Spleen (tissue), 11 donors: ENCODE measurements around the gene PKIB. TPM values are rescaled to one million over a fixed set of nuclear protein-coding genes. Genes with fewer than 3 reads are reported as not detected.

Experiments used
- DNase-seq: peaks from one replicate; pipeline ENCODE4 v3.0.0-alpha.2; 2020
- H3K27ac ChIP-seq, 8 donors: fragments of 200-600 bp; sonication (generic) in 7 of 8; 1 replicate in 4 of 8; 2 replicates in 4 of 8; pipeline versions ENCODE4 v1.5.0 to v1.8.0; 2016 to 2021; ENCODE audit warnings: inconsistent platforms in 4 of 8, mild to moderate bottlenecking in 4 of 8, moderate library complexity in 1 of 8
- H3K27me3 ChIP-seq, 7 donors: fragments of 200-600 bp; sonication (generic) in 6 of 7; replicated peaks in 1 of 7; 1 replicate in 4 of 7; 2 replicates in 3 of 7; pipeline versions ENCODE4 v1.5.0 to v1.8.0; 2016 to 2021; ENCODE audit warnings: inconsistent platforms in 3 of 7, mild to moderate bottlenecking in 1 of 7
- H3K36me3 ChIP-seq, 6 donors: fragments of 200-600 bp; sonication (generic) in 5 of 6; 1 replicate in 4 of 6; 2 replicates in 2 of 6; pipeline versions ENCODE4 v1.5.0 to v1.8.0; 2016 to 2021; ENCODE audit warnings: inconsistent platforms in 2 of 6
- H3K4me1 ChIP-seq, 6 donors: fragments of 200-600 bp; sonication (generic) in 5 of 6; 1 replicate in 3 of 6; 2 replicates in 3 of 6; pipeline versions ENCODE4 v1.5.0 to v1.8.0; 2016 to 2021; ENCODE audit warnings: inconsistent platforms in 3 of 6
- H3K4me3 ChIP-seq, 8 donors: fragments of 200-600 bp; sonication (generic) in 7 of 8; 1 replicate in 4 of 8; 2 replicates in 4 of 8; pipeline versions ENCODE4 v1.5.0 to v1.8.0; 2016 to 2021; ENCODE audit warnings: inconsistent platforms in 4 of 8, mild to moderate bottlenecking in 4 of 8, moderate library complexity in 2 of 8
- H3K9me3 ChIP-seq, 8 donors: fragments of 200-600 bp; sonication (generic) in 7 of 8; 1 replicate in 4 of 8; 2 replicates in 4 of 8; pipeline versions ENCODE4 v1.5.0 to v1.8.0; 2016 to 2021; ENCODE audit warnings: inconsistent platforms in 4 of 8
- CTCF ChIP-seq, 11 experiments: fragments of 200-600 bp in 7 of 11; fragments of 450-650 bp in 4 of 11; sonication (generic) in 4 of 11; IDR thresholded peaks in 8 of 11; conservative IDR thresholded peaks in 3 of 11; 1 replicate in 7 of 11; 2 replicates in 4 of 11; pipeline versions ENCODE4 v1.4.0 to v1.8.0; 2016 to 2021; ENCODE audit warnings: antibody characterized with exemption in 11 of 11, inconsistent platforms in 4 of 11, mild to moderate bottlenecking in 1 of 11
- POLR2A ChIP-seq, 3 donors: fragments of 450-650 bp; IDR thresholded peaks; one replicate each; pipeline ENCODE4 v1.5.1; 2017; ENCODE audit warnings: antibody characterized with exemption in 3 of 3, mild to moderate bottlenecking in 1 of 3
- POLR2AphosphoS5 ChIP-seq, 3 donors: sonication (generic); formaldehyde crosslinking; IDR thresholded peaks; one replicate each; pipeline ENCODE4 v1.5.1; 2017; ENCODE audit warnings: antibody characterized with exemption in 3 of 3
- WGBS, 5 donors: extraction: QIAGEN DNeasy Blood & Tissue Kit in 3 of 5; methylation state at CpG; one replicate each; pipeline versions ENCODE4 v1.1.5 to v1.1.7; 2013 to 2018; 5-methylcytosine and 5-hydroxymethylcytosine counted together
- intact Hi-C: fragments of 100-400 bp; cut with DNase I; formaldehyde crosslinking; loops from one replicate; pipeline ENCODE4 v1.15.0; 2023; ENCODE audit warnings: low total_unique reads
- polyA plus RNA-seq, 3 donors: library from polyadenylated mRNA; stranded (reverse); fragments of 200-250 nt; gene quantifications; one replicate each; pipeline ENCODE4 v1.2.1, GENCODE V29; 2013
- total RNA-seq, 7 donors: library from RNA; depleted of rRNA in 3 of 7; stranded (reverse); fragments of >200 nt in 3 of 7; fragmentation: NEBNext Ultra II Directional in 4 of 7; extraction: Animal tissue kit (Norgen Biotek cat#: 25700) in 4 of 7; gene quantifications; one replicate each; pipeline versions ENCODE4 v1.1.0 to v1.2.1, GENCODE V29; 2016 to 2021
- donor health status: healthy with polysubstance abuse.
- donor health status: DM: no; HTN: no; CAD: no; lungs with moderate emphysema.
- donor health status: DM: no; HTN: no; CAD: no.
- donor health status: Bipolar disorder and iron deficiency.
- donor health status: healthy.
- donor health status: DM: no; HTN: no; CAD: no.
- donor health status: DM: yes; HTN: yes; CAD: no.

PKIB gene
- total and polyA plus RNA-seq, 10 donors = 0.85 to 3.0 (median 1.4) TPM; not detected in 2

DNA sequence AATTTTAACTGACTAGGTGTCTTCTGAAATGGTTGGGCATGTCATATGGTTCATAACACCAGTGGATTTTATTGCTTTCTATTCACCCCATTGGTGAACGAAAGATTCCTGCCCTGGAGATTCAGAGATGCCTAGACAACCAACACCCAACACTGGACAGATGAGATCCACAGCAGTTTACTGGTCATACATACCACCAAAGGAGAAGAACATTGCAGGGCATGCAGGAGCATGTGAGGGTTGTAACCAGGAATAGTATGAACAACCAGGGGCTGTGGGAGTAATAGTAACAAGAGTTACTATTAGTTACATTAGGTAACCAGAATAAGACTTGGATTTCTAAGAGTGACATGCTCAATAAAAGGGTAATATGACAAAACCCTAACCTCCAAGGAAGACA lies 91.5 kb downstream of the PKIB start:
- TF ChIP-seq POLR2A (IDR thresholded peaks at IDR 0.05) (no peak), CTCF (IDR thresholded peaks at IDR 0.05 in 8 of 11, conservative IDR thresholded peaks at IDR 0.05 in 3 of 11) (no peak), POLR2AphosphoS5 (IDR thresholded peaks at IDR 0.05) (no peak)
- Histone ChIP-seq H3K27me3 (no peaks in the 10 kb centered on the region), H3K27ac (no peak overlapping the region), H3K9me3 (no peaks in the 10 kb centered on the region), H3K36me3 (no peaks in the 10 kb centered on the region), H3K4me1 (no peaks in the 10 kb centered on the region), H3K4me3 (no peak overlapping the region)
- DNase-seq = no peak
- WGBS, 5 donors = 81 to 92% (median 82%) methylated on average over 1 of the region's 1 CpG
- intact Hi-C loops = no loop called here

GRCh38 chr6:122702841-122703240 lies 92.6 kb downstream of the PKIB start:
- no peak overlapping the region for H3K27ac ChIP-seq
- H3K9me3 ChIP-seq = no peaks in the 10 kb centered on the region
- DNase-seq = no peak
- H3K36me3 ChIP-seq = no peaks in the 10 kb centered on the region
- no peaks in the 10 kb centered on the region for H3K27me3 ChIP-seq
- H3K4me1 ChIP-seq = no peaks in the 10 kb centered on the region
- WGBS, 5 donors = 56 to 88% (median 78%) methylated on average over 3 of the region's 3 CpGs
- no peak overlapping the region for H3K4me3 ChIP-seq
- TF ChIP-seq CTCF (IDR thresholded peaks at IDR 0.05 in 8 of 11, conservative IDR thresholded peaks at IDR 0.05 in 3 of 11) = no peak
- TF ChIP-seq POLR2A (IDR thresholded peaks at IDR 0.05) = no peak
- TF ChIP-seq POLR2AphosphoS5 (IDR thresholded peaks at IDR 0.05) = no peak
- intact Hi-C loops = no loop called here

- Histone ChIP-seq H3K27me3 (no peaks in the 10 kb centered on the region), H3K4me1 (no peaks in the 10 kb centered on the region), H3K4me3 (no peak overlapping the region), H3K36me3 (no peaks in the 10 kb centered on the region), H3K9me3 (no peaks in the 10 kb centered on the region), H3K27ac (no peak overlapping the region)
- WGBS, 5 donors = 84 to 90% (median 89%) methylated on average over 4 of the region's 4 CpGs
- intact Hi-C loops = no loop called here
- DNase-seq = no peak
- no peak for TF ChIP-seq POLR2AphosphoS5 (IDR thresholded peaks at IDR 0.05)
- TF ChIP-seq CTCF (IDR thresholded peaks at IDR 0.05 in 8 of 11, conservative IDR thresholded peaks at IDR 0.05 in 3 of 11) = no peak
- no peak for TF ChIP-seq POLR2A (IDR thresholded peaks at IDR 0.05)
These were observed 93.9 kb downstream of the PKIB start for GRCh38 chr6:122704066-122704465.

GRCh38 chr6:122709922-122710512 lies 99.8 kb downstream of the PKIB start:
- Histone ChIP-seq H3K27ac (peak overlapping the region in 2 of 8 donors; percentile 48 to 62), H3K4me1 (peaks cover 0 to 15% (median 0%) of the 10 kb centered on the region in 6 donors), H3K36me3 (no peaks in the 10 kb centered on the region), H3K27me3 (no peaks in the 10 kb centered on the region), H3K4me3 (no peak overlapping the region), H3K9me3 (no peaks in the 10 kb centered on the region)
- intact Hi-C loops = no loop called here
- WGBS, 5 donors = 16 to 31% (median 22%) methylated on average over 4 of the region's 4 CpGs
- DNase-seq = no peak
- TF ChIP-seq POLR2A (IDR thresholded peaks at IDR 0.05) (no peak), POLR2AphosphoS5 (IDR thresholded peaks at IDR 0.05) (no peak), CTCF (IDR thresholded peaks at IDR 0.05 in 8 of 11, conservative IDR thresholded peaks at IDR 0.05 in 3 of 11) (no peak)
